Adrenal gland (tissue), 12 donors: ENCODE data around the gene STT3B. TPM values are rescaled to one million over a fixed set of nuclear protein-coding genes. Genes with fewer than 3 reads are reported as not detected.

ENCODE experiments used
- DNase-seq, 7 donors: peaks; one replicate each; pipeline ENCODE4 v3.0.0-alpha.2; 2019 to 2020
- H3K27ac ChIP-seq, 5 donors: fragments of 200-600 bp; sonication (generic) in 4 of 5; 1 replicate in 3 of 5; 2 replicates in 2 of 5; pipeline versions ENCODE4 v1.5.1 to v1.8.0; 2016 to 2020; ENCODE audit warnings: mild to moderate bottlenecking in 1 of 5
- H3K27me3 ChIP-seq: fragments of 200-600 bp; 2 replicates; pipeline ENCODE4 v1.8.0; 2021
- H3K36me3 ChIP-seq, 2 donors: fragments of 200-600 bp; replicated peaks in 1 of 2; 1 replicate in 1 of 2; 2 replicates in 1 of 2; pipeline versions ENCODE4 v1.5.1 to v1.8.0; 2018 to 2022
- H3K4me1 ChIP-seq, 2 donors: fragments of 200-600 bp; replicated peaks in 1 of 2; 1 replicate in 1 of 2; 2 replicates in 1 of 2; pipeline versions ENCODE4 v1.5.1 to v1.8.0; 2018 to 2021
- H3K4me3 ChIP-seq, 4 donors: fragments of 200-600 bp; sonication (generic) in 3 of 4; one replicate each; pipeline ENCODE4 v1.5.1; 2016 to 2018
- H3K9me3 ChIP-seq, 3 donors: fragments of 200-600 bp; sonication (generic) in 1 of 3; replicated peaks in 1 of 3; 1 replicate in 2 of 3; 2 replicates in 1 of 3; pipeline versions ENCODE4 v1.5.1 to v1.8.0; 2016 to 2021
- CTCF ChIP-seq, 6 experiments: fragments of 450-650 bp in 4 of 6; fragments of 200-600 bp in 2 of 6; sonication (generic) in 1 of 6; IDR thresholded peaks; 1 replicate in 5 of 6; 2 replicates in 1 of 6; pipeline versions ENCODE4 v1.5.1 to v1.8.0; 2016 to 2021; ENCODE audit warnings: antibody characterized with exemption in 6 of 6, mild to moderate bottlenecking in 2 of 6, moderate library complexity in 1 of 6
- POLR2A ChIP-seq, 2 donors: fragments of 450-650 bp; IDR thresholded peaks; one replicate each; pipeline ENCODE4 v1.6.1; 2017; ENCODE audit warnings: antibody characterized with exemption in 2 of 2, mild to moderate bottlenecking in 2 of 2, moderate library complexity in 1 of 2
- WGBS, 4 donors: extraction: QIAGEN DNeasy Blood & Tissue Kit in 2 of 4; methylation state at CpG; one replicate each; pipeline versions ENCODE4 v1.1.5 to v1.1.7; 2013 to 2017; 5-methylcytosine and 5-hydroxymethylcytosine counted together
- intact Hi-C, 2 donors: fragments of 100-400 bp; cut with DNase I; formaldehyde crosslinking; loops; one replicate each; pipeline versions ENCODE4 v1.14.1 to v1.15.0; 2022 to 2023
- polyA plus RNA-seq, 3 donors: library from polyadenylated mRNA; stranded (reverse); fragments of 200-250 nt in 2 of 3; fragments of 350-450 nt in 1 of 3; fragmentation: Illumina TruSeq in 1 of 3; extraction: RNeasy Lipid Tissue Mini Kit (QIAGEN cat#74804) in 1 of 3; gene quantifications; one replicate each; pipeline ENCODE4 v1.2.3, GENCODE V29; 2013 to 2014
- total RNA-seq, 9 donors: library from RNA; depleted of rRNA in 4 of 9; stranded (reverse); fragments of >200 nt in 4 of 9; fragments of 120-200 nt in 1 of 9; fragmentation: NEBNext Ultra II Directional in 1 of 9; extraction: Animal tissue kit (Norgen Biotek cat#: 25700) in 1 of 9; gene quantifications; one replicate each; pipeline versions ENCODE4 v1.1.0 to v1.2.4, GENCODE V29; 2013 to 2023
- donor health status: healthy with polysubstance abuse.
- donor health status: Bipolar disorder and iron deficiency.
- donor health status: DM: yes; HTN: yes; CAD: no.
- donor health status: DM: no; HTN: no; CAD: no.
- donor health status: DM: no; HTN: no; CAD: no.
- donor health status: DM: yes; HTN: yes; CAD: no.

The STT3B gene
- total and polyA plus RNA-seq, 12 donors, result 38.0 to 141 (median 104) TPM

DNA sequence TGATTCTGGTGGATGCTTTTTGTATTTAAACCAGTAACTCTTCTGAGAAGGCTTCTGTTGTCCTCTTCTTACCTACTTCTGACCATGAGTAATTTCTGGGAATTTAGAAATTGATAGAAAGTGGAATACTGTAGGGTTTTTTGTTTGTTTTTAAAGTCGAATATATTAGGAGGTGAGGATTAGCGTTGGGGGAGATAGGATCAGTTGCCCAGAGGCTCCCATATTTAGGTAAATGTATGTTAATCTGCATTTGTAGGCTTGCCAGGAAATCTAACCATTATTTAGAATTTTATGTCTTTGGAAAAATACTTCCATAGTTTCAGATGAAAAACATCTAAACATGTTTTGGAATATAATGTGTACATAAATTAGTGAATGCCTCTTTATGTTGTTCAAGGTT is 6.1 kb downstream of the STT3B start:
- H3K9me3 ChIP-seq, result no peaks in the 10 kb centered on the region
- DNase-seq, result no peak
- intact Hi-C loops, result loop anchor here in 1 of 2 donors (10.0 kb wide), 1 partner anchor 774 kb away; no protein-coding TSS in a partner anchor
- WGBS, 4 donors, result 91% methylated on average over 2 of the region's 2 CpGs
- H3K4me3 ChIP-seq, result no peak overlapping the region
- no peaks in the 10 kb centered on the region for H3K36me3 ChIP-seq
- peaks cover 0 to 62% of the 10 kb centered on the region in 2 donors for H3K4me1 ChIP-seq
- no peak for TF ChIP-seq POLR2A (IDR thresholded peaks at IDR 0.05)
- no peaks in the 10 kb centered on the region for H3K27me3 ChIP-seq
- no peak overlapping the region for H3K27ac ChIP-seq

DNA sequence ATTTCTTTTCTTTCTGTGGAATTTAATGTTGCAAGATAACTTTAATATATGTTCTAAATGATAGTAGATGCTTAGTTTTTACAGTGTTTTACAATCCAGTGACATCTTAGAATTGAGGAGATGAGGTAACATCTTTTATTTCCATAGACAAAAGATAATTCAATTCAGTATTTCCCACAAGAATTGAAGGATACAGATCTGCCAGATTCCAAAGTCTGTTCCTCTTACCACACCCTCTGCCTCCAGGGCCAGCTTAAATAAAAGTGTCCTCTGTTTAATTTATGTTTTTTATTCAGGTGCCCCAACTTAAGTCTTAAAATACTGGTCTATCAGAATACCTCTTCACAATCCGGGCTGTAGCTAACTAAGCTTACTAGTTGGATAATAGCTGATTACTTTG is 6.5 kb downstream of the STT3B start:
- peaks cover 0 to 65% of the 10 kb centered on the region in 2 donors for H3K4me1 ChIP-seq
- no peak for DNase-seq
- H3K27me3 ChIP-seq, result no peaks in the 10 kb centered on the region
- H3K9me3 ChIP-seq, result no peaks in the 10 kb centered on the region
- no peak overlapping the region for H3K27ac ChIP-seq
- no peaks in the 10 kb centered on the region for H3K36me3 ChIP-seq
- WGBS, 4 donors, result 82 to 93% (median 90%) methylated on average over 1 of the region's 1 CpG
- TF ChIP-seq CTCF (IDR thresholded peaks at IDR 0.05) (no peak), POLR2A (IDR thresholded peaks at IDR 0.05) (no peak)
- intact Hi-C loops, result loop anchor here in 1 of 2 donors (10.0 kb wide), 1 partner anchor 774 kb away; no protein-coding TSS in a partner anchor
- no peak overlapping the region for H3K4me3 ChIP-seq

DNA sequence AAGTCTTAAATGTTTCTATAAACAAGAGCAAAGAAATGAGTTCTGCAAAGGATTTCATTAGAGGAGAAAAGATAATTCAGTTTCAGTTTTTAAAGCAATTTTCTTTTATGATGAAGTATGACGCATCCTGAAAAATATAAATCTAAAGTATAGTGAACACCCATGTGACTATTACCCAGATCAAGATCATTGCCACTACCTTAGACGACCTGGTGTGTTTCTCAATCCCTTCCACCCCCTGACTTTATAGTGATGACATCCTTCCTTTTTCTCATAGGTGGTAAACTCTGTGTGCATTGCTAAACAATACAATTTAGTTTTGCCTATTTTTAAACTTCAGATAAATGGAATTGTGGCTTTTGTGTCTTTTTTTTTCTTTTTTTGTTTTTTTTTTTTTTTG is 8.4 kb downstream of the STT3B start:
- Histone ChIP-seq H3K9me3 (no peaks in the 10 kb centered on the region), H3K4me3 (no peak overlapping the region), H3K27me3 (no peaks in the 10 kb centered on the region), H3K4me1 (peaks cover 0 to 64% of the 10 kb centered on the region in 2 donors), H3K36me3 (no peaks in the 10 kb centered on the region), H3K27ac (no peak overlapping the region)
- no peak for DNase-seq
- WGBS, 4 donors, result 47 to 67% (median 59%) methylated on average over 2 of the region's 2 CpGs
- intact Hi-C loops, result no loop called here
- TF ChIP-seq CTCF (IDR thresholded peaks at IDR 0.05), result no peak
- TF ChIP-seq POLR2A (IDR thresholded peaks at IDR 0.05), result no peak

DNA sequence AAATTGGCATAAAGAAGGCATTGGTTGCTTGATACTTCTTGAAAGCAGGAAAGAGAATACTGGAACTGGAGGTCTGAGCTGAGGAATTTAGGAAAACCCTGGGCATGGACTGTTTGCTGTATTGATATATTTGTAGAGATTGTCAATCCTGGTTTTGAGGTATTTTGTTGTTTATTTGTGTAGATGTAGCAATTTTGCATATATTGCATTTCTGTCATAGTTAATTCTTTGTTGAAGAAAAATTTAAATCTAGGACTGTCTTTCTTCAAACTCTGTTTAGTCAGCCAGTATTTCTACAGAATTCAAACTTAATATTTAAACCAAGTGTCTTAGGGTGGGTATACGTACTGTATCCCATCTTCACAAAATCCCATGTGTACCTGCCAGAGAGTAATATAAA is 9.5 kb downstream of the STT3B start:
- 94 to 100% (median 97%) methylated on average over 1 of the region's 1 CpG for WGBS, 4 donors
- no peak for TF ChIP-seq POLR2A (IDR thresholded peaks at IDR 0.05)
- no peak for TF ChIP-seq CTCF (IDR thresholded peaks at IDR 0.05)
- Histone ChIP-seq H3K36me3 (no peaks in the 10 kb centered on the region), H3K9me3 (no peaks in the 10 kb centered on the region), H3K4me1 (peaks cover 0 to 60% of the 10 kb centered on the region in 2 donors), H3K4me3 (no peak overlapping the region), H3K27me3 (no peaks in the 10 kb centered on the region), H3K27ac (no peak overlapping the region)
- DNase-seq, result no peak
- intact Hi-C loops, result no loop called here

- no peak for TF ChIP-seq POLR2A (IDR thresholded peaks at IDR 0.05)
- TF ChIP-seq CTCF (IDR thresholded peaks at IDR 0.05), result no peak
- no peak for DNase-seq
- H3K4me1 ChIP-seq, result peaks cover 0 to 70% of the 10 kb centered on the region in 2 donors
- H3K36me3 ChIP-seq, result no peaks in the 10 kb centered on the region
- H3K9me3 ChIP-seq, result peaks cover 0 to 4% (median 0%) of the 10 kb centered on the region in 3 donors
- H3K27me3 ChIP-seq, result no peaks in the 10 kb centered on the region
- no peak overlapping the region for H3K27ac ChIP-seq
- intact Hi-C loops, result no loop called here
- H3K4me3 ChIP-seq, result no peak overlapping the region
These were observed 10.7 kb downstream of the STT3B start for GRCh38 chr3:31543375-31543774.
